Forelimb muscle (tissue), 1 donor: ENCODE data around the gene CFAP65. TPM values are rescaled to one million over a fixed set of nuclear protein-coding genes. Genes with fewer than 3 reads are reported as not detected.

Experiments used
- DNase-seq: peaks from one replicate; pipeline ENCODE4 v3.0.0-alpha.2; 2013; ENCODE audit warnings: low read depth
- polyA plus RNA-seq: library from polyadenylated mRNA; unstranded; fragments of 120-200 nt; gene quantifications from one replicate; pipeline ENCODE4 v1.2.1, GENCODE V29; 2013; ENCODE audit not compliant: insufficient read length

CFAP65 gene
- polyA plus RNA-seq, 1 donor: not detected

GRCh38 chr2:218975060-218975777 lies 66.1 kb downstream of the CFAP65 start:
- DNase-seq: no peak

GRCh38 chr2:218970894-218971293 lies 70.4 kb downstream of the CFAP65 start:
- DNase-seq: no peak

GRCh38 chr2:218964041-218964771 lies 77.1 kb downstream of the CFAP65 start:
- DNase-seq: no peak

- DNase-seq: no peak
Measured at GRCh38 chr2:218963601-218964000, 77.7 kb downstream of the CFAP65 start.

- DNase-seq: no peak
Measured at GRCh38 chr2:218962859-218963492, 78.3 kb downstream of the CFAP65 start.

- DNase-seq: no peak
Measured at GRCh38 chr2:218961651-218962570, 79.4 kb downstream of the CFAP65 start.

GRCh38 chr2:218961229-218961628 lies 80.1 kb downstream of the CFAP65 start:
- DNase-seq: no peak

- DNase-seq: no peak
Measured at GRCh38 chr2:218960309-218961165, 80.8 kb downstream of the CFAP65 start.

GRCh38 chr2:218959761-218960308 lies 81.5 kb downstream of the CFAP65 start:
- no peak for DNase-seq

- DNase-seq: no peak
Measured at GRCh38 chr2:218959141-218959731, 82.1 kb downstream of the CFAP65 start, which contains the start of gene CDK5R2. TSS of gene CDK5R2 (plus strand) at chr2:218959666. CDS start at chr2:218959821, 155 bp downstream.

- no peak for DNase-seq
Measured at GRCh38 chr2:218958276-218958675, 83.0 kb downstream of the CFAP65 start.

- DNase-seq: no peak
Measured at GRCh38 chr2:218957671-218958070, 83.6 kb downstream of the CFAP65 start.

GRCh38 chr2:218956039-218956438 lies 85.3 kb downstream of the CFAP65 start:
- DNase-seq: no peak

- DNase-seq: no peak
Measured at GRCh38 chr2:218954541-218955300, 86.6 kb downstream of the CFAP65 start.

- DNase-seq: no peak
Measured at GRCh38 chr2:218953366-218953954, 87.9 kb downstream of the CFAP65 start.
